IMR-90 (cell line): Measurements from ENCODE around the gene NAV2.

ENCODE experiments used
- BHLHE40 ChIP-seq: fragments of 150-350 bp; IDR thresholded peaks from 2 replicates; pipeline ENCODE4 v1.6.1; 2016; ENCODE audit warnings: mild to moderate bottlenecking, low read depth, low read length
- ELK1 ChIP-seq: fragments of 150-350 bp; IDR thresholded peaks from 2 replicates; pipeline ENCODE4 v1.6.1; 2016; ENCODE audit warnings: low read depth, mild to moderate bottlenecking, low read length, moderate library complexity, borderline replicate concordance
- POLR2A ChIP-seq: IDR thresholded peaks from 2 replicates; pipeline ENCODE4 v1.6.1; 2012; ENCODE audit warnings: mild to moderate bottlenecking, low read depth, low read length
- TF ChIP-seq, protein P1 (sequence below): conservative IDR thresholded peaks from 2 replicates; pipeline ENCODE4 v1.5.1; 2012; ENCODE audit warnings: mild to moderate bottlenecking, low read depth, low read length, improper control_type of control experiment

- TF ChIP-seq, protein P1, sequence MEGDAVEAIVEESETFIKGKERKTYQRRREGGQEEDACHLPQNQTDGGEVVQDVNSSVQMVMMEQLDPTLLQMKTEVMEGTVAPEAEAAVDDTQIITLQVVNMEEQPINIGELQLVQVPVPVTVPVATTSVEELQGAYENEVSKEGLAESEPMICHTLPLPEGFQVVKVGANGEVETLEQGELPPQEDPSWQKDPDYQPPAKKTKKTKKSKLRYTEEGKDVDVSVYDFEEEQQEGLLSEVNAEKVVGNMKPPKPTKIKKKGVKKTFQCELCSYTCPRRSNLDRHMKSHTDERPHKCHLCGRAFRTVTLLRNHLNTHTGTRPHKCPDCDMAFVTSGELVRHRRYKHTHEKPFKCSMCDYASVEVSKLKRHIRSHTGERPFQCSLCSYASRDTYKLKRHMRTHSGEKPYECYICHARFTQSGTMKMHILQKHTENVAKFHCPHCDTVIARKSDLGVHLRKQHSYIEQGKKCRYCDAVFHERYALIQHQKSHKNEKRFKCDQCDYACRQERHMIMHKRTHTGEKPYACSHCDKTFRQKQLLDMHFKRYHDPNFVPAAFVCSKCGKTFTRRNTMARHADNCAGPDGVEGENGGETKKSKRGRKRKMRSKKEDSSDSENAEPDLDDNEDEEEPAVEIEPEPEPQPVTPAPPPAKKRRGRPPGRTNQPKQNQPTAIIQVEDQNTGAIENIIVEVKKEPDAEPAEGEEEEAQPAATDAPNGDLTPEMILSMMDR, result no peak
- no peak for TF ChIP-seq BHLHE40
- no peak for TF ChIP-seq POLR2A
- TF ChIP-seq ELK1, result no peak
Measured at GRCh38 chr11:20048246-20048645, 335.6 kb downstream of the NAV2 start.
